Mammary epithelial cell (primary cell): ENCODE measurements around the gene SPAG17.

Experiments used
- CTCF ChIP-seq, 2 donors: IDR thresholded peaks in 1 of 2; conservative IDR thresholded peaks in 1 of 2; 2 replicates each; pipeline ENCODE4 v1.5.1; 2011 to 2012; ENCODE audit warnings: inconsistent platforms in 2 of 2, low read length in 2 of 2, mild to moderate bottlenecking in 2 of 2, control low read depth in 1 of 2, low read depth in 1 of 2; ENCODE audit not compliant: insufficient read depth in 1 of 2; ENCODE audit errors: extremely low read depth in 1 of 2
- EZH2 ChIP-seq: IDR thresholded peaks from 2 replicates; pipeline ENCODE4 v1.6.1; 2012; ENCODE audit warnings: low read length, inconsistent platforms, borderline replicate concordance

DNA sequence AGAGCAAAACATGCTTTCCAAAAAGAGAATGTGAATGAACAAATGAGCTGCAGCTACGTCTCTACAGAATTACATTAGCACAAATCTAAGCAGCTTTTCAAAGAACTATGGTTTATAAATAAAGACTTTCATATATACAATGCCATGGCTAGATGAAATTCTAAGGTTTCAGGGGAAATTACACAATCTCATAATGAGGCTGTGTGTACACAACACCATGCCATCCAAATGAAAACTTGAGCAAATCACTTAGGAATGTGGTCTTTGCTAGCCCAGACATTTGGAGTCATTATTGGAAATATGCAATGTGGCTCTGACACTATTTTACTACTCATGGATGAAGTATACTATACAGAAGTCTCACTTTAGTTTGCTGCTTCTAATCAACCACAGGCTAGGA is 37.5 kb downstream of the SPAG17 start:
- TF ChIP-seq EZH2 (no peak), CTCF (conservative IDR thresholded peaks at IDR 0.05 in 1 of 2, IDR thresholded peaks at IDR 0.05 in 1 of 2; ENCODE audit: extremely low read depth in 1 of 2, insufficient read depth in 1 of 2, low read depth in 1 of 2, low read length in 2 of 2) (no peak)
